Measurements from ENCODE around the gene ELP6.
"Not testable (repeated sequence)": the region's sequence is repeated elsewhere in the genome, so short reads cannot be mapped to it uniquely, and the experiment has no call there.

ELP6 gene

DNA sequence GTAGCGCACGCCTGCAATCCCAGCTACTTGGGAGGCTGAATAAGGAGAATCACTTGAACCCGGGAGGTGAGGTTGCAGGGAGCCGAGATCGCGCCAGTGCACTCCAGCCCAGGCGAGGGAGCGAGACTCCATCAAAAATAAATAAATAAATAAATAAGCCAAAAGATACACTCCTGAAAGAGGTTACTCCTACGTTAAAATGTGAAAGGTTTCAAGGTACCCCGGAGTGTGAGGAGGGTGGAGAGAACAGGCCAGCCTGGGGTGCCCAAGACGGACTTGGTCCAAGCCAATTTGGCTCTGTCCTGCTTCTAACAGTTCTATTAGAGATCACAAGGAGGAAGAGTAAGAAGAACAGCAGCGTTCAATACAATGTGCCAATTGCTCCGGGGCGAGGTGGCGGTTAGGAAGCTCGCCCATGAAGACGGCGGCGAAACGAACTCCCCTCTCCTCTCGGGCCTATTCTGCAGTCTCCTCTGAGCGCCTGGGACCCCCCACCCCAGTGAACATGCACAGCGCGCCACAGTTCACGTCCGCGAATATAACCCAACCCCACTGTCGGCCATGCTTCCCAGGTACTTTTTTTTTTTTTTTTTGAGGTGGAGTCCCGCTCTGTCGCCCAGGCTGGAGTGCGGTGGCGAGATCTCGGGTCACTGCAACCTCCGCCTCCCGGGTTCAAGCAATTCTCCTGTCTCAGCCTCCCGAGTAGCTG, 942 bp downstream of the ELP6 start:
- DNase-seq (ENCODE audit: low spot score): peak; percentile 26

DNA sequence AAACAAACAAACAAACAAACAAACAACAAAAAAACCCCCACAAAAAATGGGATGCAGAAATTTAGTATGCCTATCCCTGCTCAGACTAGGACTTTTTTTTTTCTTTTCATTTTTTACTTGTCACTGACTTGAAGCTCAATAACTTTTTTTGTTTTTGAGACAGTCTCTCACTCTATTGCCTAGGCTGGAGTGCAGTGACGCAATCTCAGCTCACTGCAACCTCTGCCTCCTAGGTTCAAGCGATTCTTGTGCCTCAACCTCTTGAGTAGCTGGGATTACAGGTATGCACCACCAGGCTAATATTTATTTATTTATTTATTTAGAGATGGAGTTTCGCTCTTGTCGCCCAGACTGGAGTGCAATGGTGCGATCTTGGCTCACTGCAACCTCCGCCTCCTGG, 8.2 kb downstream of the ELP6 start:
- not testable (repeated sequence) for DNase-seq (ENCODE audit: low spot score)

DNA sequence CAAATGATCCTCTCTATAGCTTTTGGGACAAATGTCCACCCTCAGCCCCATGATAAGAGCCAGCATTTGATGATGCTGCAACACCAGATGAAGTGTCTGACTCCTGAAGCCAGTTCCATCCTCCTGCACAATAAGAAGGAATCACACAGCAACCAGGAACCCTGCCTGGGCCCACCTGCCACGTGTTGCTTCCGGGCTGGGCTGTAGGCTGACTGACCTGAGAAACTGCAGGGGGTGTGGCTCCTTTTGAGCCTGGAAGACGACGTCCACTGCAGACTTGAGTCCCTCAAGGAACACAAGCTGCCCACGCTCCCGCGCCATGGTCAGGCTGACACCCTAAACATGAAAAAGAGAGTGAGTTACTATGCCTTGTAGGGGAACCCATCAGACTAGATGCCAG, 9.4 kb downstream of the ELP6 start:
- no peak for DNase-seq (ENCODE audit: low spot score)

DNA sequence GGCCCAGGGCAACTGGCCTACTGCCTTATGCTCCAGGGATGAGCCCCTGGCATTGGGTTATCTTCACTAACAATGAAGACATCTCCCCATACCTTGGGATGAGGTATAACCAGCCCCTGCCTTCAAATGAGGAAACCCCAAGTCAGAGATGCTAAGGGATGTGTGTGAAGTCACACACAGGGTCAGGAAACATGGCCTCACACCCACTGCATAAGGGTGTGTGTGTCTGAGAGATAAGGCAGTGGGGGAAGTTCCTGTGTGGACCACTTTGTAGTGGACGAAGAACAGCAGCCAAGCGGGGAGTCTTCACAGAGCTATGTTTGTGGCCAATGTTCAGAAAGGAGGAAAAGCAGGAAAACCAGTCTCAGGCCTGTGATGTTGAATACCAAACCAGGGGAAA, 10.5 kb downstream of the ELP6 start:
- no peak for DNase-seq (ENCODE audit: low spot score)

DNA sequence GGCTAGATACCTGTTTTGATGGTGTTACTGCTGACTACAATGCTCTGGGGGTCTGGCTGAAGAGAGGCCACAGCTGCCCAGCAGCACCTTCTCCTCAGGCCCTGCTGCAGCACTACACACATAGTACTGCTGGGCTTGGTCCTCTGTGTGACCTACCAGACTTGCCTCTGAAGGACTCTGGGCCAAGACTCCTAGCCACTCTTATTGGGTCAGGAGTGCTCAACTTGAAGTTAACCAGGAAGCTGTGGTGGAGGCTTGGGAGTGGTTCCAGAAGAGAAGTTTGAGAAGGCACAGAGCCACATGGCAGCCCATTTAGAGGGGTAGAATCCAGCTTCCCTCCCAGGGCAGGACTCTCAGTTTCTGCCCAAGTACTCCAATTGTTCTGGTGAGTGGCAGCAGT, 16.6 kb downstream of the ELP6 start:
- no peak for DNase-seq (ENCODE audit: low spot score)

DNA sequence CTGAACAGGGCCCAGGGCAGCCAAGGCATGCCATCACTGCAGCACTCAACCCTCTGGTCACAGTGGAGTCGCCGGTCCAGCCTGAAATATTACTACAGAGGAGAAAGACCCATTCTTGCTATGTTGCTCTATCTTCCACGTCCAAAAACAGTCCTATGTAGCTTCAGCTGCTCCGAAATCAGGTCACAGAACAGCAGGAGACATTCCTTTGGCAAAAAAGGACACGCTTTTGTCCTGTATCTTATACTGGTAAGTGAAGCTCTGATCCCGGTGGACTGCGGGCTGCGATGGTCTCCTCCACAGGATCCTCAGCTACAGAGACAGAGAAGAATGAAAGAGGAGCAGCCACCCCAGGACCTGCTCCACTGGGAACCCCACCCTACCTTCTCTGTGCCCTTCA, 17.6 kb downstream of the ELP6 start:
- DNase-seq (ENCODE audit: low spot score): no peak

DNA sequence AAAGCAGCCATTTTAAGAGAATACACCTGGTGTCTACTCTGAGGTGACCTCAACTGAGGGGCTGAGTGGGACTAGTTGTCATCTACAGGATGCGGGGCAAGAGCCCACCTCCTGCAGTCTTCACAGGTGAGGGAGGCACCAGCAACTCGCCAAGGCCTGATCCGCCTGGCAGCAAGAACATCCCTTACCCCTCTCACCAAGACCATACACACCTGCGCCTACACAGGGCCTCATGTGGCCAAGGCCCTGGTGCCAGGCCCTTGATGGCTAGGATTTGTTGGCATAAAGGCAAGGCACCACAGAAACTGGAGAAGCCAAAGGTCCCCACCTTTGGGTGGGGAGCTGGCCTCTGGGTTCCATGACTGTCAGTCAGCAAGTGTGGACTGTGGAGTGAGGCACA, 18.4 kb downstream of the ELP6 start:
- DNase-seq (ENCODE audit: low spot score): no peak

DNA sequence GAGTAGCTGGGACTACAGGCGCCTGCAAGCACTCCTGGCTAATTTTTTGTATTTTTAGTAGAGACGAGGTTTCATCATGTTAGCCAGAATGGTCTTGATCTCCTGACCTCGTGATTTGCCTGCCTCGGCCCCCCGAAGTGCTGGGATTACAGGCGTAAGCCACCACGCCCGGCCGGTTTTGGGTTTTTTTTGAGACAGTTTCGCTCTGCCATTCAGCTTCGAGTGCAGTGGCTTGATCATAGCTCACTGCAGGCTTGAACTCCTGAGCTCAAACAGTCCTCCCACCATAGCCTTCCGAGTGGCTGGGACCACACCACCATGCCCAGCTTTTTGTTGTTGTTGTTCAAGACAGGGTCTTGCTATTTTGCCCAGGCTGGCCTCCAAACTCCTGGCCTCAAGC, 21.7 kb downstream of the ELP6 start:
- DNase-seq (ENCODE audit: low spot score): no peak

DNA sequence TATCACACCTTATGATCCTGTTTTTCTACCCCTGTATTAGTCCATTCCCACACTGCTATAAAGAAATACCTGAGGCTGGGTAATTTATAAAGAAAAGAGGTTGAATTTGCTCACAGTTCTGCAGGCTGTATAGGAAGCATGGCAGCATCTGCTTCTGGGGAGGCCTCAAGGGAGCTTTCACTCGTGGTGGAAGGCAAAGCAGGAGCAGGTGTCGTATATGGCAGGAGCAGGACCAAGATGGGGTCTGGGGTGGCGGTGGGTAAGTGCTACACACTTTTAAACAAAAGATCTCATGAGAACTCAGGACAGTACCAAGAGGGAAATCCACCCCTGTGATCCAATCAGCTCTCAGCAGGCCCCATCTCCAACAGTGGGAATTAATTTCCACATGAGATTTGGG, 22.3 kb downstream of the ELP6 start:
- DNase-seq (ENCODE audit: low spot score): no peak

DNA sequence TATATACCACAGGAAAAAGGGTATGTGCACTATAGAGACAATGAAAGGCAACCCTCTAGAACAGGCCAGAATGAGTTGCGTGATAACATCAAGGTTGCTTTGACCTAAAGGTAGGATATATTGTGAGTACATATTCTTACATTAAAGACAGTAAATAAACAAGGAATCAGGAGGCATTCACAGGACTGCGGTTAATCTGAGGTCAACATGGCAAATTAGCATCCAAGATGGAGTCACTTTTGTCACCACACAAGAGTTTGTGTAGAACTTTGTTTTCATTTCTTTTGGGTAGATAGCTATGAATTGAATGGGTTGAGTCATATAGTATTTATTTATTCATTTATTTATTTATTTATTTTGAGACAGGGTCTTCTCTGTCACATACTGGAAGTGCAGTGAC, 26.2 kb downstream of the ELP6 start:
- no peak for DNase-seq (ENCODE audit: low spot score)

DNA sequence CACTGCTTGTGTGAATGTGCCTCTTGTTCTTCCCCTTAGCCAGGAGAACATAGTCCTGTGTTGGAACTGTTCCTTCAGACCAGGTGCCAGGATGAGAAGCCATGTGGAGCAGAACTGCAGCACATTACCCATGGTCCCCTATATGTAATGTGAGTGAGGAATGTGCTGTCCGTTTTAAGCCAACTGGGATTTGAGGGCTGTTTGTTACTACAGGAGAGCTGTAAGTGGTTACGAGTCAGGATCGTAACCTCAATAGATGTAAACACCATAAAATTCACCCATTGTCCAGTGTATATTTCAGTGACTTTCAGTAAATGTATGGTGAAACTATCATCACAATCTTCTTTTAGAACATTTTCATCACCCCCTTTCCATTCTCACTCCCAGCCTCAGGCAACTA, 27.7 kb downstream of the ELP6 start:
- no peak for DNase-seq (ENCODE audit: low spot score)

DNA sequence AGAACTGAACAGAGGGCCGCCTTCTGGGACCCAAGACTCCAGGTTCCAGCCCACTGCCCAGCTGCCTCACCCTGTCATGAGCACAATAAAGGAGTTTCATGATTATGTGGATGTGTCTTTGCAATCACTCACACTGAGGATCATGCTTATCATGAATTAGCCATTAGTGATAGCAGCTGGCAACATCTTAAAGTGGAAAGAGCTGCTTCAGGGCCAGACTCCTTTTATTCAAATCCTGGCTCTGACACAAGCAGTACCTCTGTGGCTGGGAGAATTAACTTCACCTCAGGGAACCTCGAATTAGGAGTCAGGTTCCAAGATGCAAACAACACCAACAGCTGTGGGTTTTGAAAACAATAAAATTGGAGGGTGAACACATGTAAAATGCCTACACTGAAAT, 31.1 kb downstream of the ELP6 start:
- no peak for DNase-seq (ENCODE audit: low spot score)

DNA sequence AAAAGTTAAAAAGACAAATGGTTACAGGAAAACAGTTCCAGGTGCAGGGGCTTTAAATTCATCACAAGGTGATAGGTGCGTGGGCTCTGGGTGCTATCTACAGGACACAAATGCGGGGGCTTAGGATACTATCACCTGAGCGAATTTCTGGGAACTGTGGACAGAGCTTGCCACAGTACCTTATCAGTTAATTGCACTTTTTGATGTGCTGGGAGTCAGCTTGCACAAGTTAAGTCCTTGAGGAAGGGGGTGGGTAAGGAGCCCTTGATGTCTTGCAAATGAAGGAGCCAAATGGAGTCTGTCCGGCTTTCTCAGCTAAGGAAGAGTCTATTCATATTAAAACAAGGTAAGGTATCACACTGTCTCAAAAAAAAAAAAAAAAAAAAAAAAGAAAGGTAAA, 31.7 kb downstream of the ELP6 start:
- DNase-seq (ENCODE audit: low spot score): not testable (repeated sequence)

DNA sequence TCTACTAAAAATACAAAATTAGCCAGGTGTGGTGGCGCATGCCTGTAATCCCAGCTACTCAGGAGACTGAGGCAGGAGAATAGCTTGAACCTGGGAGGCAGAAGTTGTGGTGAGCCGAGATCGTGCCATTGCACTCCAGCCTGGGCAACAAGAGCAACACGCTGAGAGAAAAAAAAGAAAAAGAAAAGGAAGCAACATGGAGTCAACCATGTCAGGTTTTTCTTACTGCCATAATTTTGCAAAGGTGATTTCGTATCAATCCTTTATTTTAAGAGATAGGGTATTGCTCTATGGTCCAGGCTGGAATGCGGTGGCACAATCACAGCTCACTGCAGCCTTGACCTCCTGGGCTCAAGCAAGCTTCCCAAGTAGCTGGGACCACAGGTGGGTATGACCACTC, 33.2 kb downstream of the ELP6 start:
- DNase-seq (ENCODE audit: low spot score): not testable (repeated sequence)

DNA sequence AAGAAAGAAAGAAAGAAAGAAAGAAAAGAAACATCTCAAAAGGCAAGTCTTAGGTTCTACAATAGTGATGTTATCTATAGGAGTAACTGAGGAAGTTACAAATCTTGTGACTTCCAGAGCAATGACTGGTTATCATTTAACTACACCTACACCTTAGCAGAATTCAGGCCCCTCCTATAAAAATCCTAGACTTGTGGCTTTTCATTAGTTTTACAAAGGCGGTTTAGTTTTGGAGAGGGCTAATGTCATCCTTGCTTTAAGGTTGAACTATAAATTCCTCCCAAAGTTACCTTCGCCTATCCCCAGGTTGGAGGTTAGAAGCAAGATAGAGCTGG, 33.7 kb downstream of the ELP6 start:
- no peak for DNase-seq (ENCODE audit: low spot score)

DNA sequence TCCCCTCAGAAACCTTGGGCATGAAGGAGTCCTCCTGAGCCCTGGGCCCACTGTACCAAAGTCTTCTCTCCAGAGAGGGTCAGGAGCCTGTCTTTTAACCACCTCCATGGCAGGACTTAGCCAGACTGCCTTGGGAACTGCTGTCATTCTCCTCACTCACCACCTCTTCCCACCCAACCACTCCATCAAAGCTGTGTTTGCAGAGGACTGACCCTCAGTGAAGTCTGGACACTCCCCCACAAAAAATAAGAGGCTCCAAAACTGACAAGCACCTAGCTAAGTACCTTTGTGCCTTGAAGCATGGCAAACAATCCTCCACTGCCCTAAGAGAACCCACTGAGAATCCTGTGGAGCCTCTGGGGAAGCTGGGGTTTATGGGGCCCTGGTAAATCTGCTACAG, 35.5 kb downstream of the ELP6 start:
- no peak for DNase-seq (ENCODE audit: low spot score)

DNA sequence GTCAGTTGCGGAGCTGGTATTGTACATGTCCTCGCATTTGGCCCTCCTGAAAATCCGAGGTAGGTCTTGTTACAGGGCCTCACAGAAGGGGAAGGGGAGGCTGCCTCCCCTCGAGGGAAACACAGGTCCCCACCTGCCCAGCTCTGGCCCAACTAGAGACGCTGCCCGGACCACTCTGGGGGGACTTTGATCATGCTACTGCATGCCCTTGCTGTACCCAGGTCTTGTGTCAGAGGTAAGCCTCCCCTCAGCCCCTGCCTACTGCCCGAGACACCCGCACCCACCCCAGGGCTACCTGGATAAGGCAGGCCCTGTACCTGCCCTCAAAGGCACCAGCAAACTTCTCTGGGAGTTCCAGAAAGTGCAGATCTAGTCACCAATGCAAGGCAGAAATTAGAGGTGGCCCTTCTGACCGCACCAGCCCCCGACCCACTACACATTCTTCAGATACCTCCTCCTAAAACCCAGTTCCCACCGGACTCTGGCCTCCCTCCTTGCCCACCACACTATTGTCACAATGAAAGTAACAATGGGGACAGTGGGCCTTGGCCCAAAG, 36.8 kb downstream of the ELP6 start:
- DNase-seq (ENCODE audit: low spot score): no peak

DNA sequence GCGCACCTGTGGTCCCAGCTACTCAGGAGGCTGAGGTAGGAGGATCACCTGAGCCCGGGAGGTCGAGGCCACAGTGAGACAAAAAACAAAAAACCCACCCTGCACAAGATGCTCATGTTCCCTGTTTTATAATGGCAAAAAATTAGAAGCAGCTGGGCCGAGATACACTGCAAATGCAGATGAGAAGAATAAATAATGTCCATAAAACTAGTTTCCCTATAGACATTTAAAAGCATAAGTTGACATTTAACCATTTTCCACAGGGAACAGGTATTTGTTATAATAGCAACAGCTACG, 37.2 kb downstream of the ELP6 start:
- no peak for DNase-seq (ENCODE audit: low spot score)

DNA sequence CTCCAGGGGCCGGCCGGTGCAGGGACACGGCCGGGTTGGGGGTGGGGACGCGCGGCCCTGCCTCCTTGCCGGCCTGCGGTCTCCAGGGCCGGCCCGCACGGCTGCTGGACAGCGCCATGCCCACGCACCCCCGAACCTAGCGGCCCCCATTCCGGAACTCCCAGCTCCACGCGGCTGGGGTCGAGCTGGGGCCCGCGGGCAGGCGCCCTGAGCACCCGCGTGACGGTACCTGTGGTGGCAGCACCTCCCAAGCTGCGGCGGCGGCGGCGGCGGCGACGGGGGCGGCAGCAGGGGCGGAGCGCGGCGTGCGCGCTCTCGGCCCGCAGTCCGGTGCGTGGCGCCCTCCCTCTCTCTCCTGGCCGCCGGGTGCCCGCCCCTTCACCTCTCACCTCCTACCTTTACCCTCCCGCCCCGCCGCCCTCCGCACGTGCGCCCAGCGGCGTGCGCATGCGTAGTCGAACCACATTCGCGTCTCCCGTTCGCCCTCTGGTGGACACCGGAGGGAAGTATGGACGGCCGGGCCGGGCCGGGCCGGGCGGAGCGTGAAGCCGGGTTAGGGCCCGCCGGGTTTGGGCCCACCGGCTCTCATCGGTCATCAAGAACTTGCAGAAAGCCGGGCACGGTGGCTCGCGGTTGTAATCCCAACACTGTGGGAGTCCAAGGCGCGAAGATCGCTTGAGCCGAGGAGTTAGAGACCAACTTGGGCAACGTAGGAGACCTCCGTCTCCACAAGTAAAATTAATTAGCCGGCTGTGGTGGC, 37.8 kb downstream of the ELP6 start, which contains the start of gene SCAP:
SCAP (minus strand) TSS at position 372 of the 760 bp plus-strand sequence. CDS start 32,948 bp downstream, outside the sequence.
- peak; percentile 97 for DNase-seq (ENCODE audit: low spot score)

DNA sequence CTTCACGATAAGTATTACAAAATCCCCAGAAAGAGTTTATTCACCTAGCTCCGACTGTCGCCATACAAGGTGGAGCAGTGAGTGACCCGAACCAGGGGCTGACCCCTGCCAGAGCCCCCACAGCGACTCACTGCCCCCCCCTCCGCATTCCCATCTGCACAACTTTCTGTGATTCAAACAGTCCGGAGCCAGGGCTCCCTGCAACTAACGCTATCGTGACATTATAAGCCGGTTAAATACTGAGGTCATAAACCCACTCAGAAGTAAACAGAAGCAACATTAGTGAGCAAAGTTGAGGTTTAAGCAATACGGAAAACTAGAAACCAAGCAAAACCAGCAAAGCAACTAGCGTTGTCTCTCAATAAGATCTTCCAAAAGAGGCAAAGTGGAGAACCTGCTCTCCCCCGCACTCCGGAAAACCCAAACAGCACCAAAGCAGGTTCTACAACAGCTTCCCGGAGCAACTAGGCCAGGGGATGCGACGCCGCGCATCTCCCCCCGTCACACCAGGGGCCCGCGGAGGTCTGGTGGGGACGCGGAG, 38.4 kb downstream of the ELP6 start:
- DNase-seq (ENCODE audit: low spot score): peak; percentile 38

DNA sequence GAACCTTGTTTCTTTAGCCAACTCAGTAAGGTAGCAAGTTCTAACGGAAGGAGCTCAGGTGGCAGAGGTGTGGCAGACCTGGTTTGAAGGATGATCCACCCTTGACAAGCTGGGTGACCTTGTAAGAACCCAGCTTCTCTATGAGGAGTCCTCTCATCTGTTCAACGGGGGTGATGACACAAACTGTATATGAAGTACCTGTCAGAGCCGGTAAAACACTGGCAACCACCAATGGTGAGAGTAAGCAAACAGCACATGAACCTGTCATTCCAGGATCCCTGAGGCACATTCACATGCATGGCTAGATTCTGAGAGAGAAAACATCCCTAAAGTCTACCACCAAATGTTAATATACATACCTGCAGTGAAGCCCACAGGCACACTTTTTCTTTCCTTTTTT, 40.1 kb downstream of the ELP6 start:
- no peak for DNase-seq (ENCODE audit: low spot score)

DNA sequence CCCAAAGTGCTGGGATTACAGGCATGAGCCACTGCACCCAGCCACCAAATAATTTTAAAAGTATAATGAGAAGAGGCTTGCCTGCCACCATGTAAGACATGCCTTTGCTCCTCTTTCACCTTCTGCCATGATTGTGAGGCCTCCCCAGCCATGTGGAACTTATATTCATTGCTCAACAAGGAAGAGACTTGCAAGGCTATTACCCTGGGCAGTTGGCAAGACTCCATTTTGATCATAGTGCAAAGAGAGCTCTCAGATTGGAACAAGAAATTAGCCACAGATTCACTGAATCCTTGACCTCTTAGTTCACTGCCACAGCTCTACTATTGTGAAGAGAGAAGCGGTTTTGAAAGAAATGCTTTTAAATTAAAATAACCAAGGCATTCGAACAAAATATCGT, 43.9 kb downstream of the ELP6 start:
- no peak for DNase-seq (ENCODE audit: low spot score)

DNA sequence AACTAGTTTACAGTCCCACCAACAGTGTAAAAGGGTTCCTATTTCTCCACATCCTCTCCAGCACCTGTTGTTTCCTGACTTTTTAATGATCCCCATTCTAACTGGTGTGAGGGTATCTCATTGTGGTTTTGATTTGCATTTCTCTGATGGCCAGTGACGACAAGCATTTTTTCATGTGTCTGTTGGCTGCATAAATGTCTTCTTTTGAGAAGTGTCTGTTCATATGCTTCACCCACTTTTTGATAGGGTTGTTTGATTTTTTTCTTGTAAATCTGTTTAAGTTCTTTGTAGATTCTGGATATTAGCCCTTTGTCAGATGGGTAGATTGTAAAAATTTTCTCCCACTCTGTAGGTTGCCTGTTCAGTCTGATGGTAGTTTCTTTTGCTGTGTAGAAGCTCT, 45.2 kb downstream of the ELP6 start:
- not testable (repeated sequence) for DNase-seq (ENCODE audit: low spot score)

DNA sequence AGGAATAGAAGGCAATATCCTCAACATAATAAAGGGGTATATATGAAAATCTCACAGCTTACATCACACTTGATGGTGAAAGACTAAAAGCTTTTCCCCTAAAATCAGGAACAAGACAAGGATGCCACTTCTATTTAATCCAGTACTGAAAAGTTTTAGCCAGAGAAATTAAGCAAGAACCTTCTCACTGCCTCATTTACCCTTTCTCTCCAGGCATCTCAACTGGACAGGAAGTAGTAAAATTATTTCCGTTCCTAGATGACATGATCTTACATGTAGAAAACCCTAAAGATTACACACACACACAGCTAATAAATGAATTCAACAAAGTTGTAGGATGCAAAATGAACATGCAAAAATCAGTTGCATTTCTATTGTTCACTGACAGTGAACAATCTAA, 48.9 kb downstream of the ELP6 start:
- no peak for DNase-seq (ENCODE audit: low spot score)
